Muscle layer of colon (tissue), 2 donors: ENCODE measurements around the gene KAT6B.

Experiments used
- H3K27ac ChIP-seq: one replicate; pipeline ENCODE4 v1.7.0; 2013; ENCODE audit warnings: low read depth, mild to moderate bottlenecking, low read length, moderate library complexity
- H3K27me3 ChIP-seq, 2 donors: one replicate each; pipeline ENCODE4 v1.7.0; 2013; ENCODE audit warnings: low read length in 2 of 2, mild to moderate bottlenecking in 2 of 2; ENCODE audit not compliant: insufficient read depth in 2 of 2, control insufficient read depth in 1 of 2
- H3K36me3 ChIP-seq: one replicate; pipeline ENCODE4 v1.7.0; 2013; ENCODE audit warnings: mild to moderate bottlenecking, low read length; ENCODE audit not compliant: insufficient read depth
- H3K4me1 ChIP-seq: one replicate; pipeline ENCODE4 v1.7.0; 2013; ENCODE audit warnings: mild to moderate bottlenecking, low read length; ENCODE audit not compliant: insufficient read depth
- H3K4me3 ChIP-seq, 2 donors: one replicate each; pipeline ENCODE4 v1.7.0; 2013; ENCODE audit warnings: low read length in 2 of 2, low read depth in 1 of 2, mild to moderate bottlenecking in 1 of 2, moderate library complexity in 1 of 2
- H3K9ac ChIP-seq: one replicate; pipeline ENCODE4 v1.7.0; 2013; ENCODE audit warnings: low read length
- H3K9me3 ChIP-seq: one replicate; pipeline ENCODE4 v1.7.0; 2013; ENCODE audit warnings: mild to moderate bottlenecking, low read length
- donor health status: abdominal sarcoma.
- donor health status: Adenocarcinoma of cecum.

Gene KAT6B

DNA sequence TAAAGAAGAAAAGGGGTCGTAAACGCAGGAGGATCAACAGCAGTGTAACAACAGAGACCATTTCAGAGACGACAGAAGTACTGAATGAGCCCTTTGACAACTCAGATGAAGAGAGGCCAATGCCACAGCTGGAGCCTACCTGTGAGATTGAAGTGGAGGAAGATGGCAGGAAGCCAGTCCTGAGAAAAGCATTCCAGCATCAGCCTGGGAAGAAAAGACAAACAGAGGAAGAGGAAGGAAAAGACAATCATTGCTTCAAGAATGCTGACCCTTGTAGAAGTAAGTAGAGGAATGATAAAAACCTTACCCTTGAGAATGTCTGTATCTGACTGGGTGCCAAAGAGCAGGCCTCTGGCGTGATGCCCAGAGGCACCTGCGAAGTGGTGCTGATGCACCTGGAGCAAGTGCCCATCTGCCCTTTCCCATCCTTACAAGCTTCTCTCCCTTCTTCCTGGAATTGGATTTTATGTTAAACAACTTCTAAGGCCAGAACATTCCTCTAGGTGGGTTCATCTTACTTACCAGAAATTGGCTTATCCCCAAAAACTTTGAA is 198.6 kb downstream of the KAT6B start:
- Histone ChIP-seq H3K9me3 (no peaks in the 10 kb centered on the region), H3K27ac (no peak overlapping the region), H3K4me1 (peaks cover 7% of the 10 kb centered on the region), H3K9ac (no peak overlapping the region), H3K4me3 (no peak overlapping the region), H3K27me3 (no peaks in the 10 kb centered on the region), H3K36me3 (peaks cover 70% of the 10 kb centered on the region)

- Histone ChIP-seq H3K4me1 (no peaks in the 10 kb centered on the region), H3K36me3 (peaks cover 51% of the 10 kb centered on the region), H3K9me3 (no peaks in the 10 kb centered on the region), H3K27me3 (no peaks in the 10 kb centered on the region), H3K9ac (no peak overlapping the region), H3K4me3 (no peak overlapping the region), H3K27ac (no peak overlapping the region)
Measured at GRCh38 chr10:75028049-75028448, 201.6 kb downstream of the KAT6B start.

DNA sequence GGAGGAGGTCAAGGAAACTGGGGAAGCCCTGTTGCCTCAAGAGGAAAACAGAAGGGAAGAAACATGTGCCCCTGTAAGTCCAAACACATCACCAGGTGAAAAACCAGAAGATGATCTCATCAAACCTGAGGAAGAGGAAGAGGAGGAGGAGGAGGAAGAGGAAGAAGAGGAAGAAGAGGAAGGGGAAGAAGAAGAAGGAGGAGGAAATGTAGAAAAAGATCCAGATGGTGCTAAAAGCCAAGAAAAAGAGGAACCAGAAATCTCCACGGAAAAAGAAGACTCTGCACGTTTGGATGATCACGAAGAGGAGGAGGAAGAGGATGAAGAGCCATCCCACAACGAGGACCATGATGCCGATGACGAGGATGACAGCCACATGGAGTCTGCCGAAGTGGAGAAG is 202.3 kb downstream of the KAT6B start:
- H3K36me3 ChIP-seq = peaks cover 47% of the 10 kb centered on the region
- no peak overlapping the region for H3K27ac ChIP-seq
- no peaks in the 10 kb centered on the region for H3K27me3 ChIP-seq
- no peak overlapping the region for H3K9ac ChIP-seq
- H3K4me3 ChIP-seq = no peak overlapping the region
- H3K9me3 ChIP-seq = no peaks in the 10 kb centered on the region
- no peaks in the 10 kb centered on the region for H3K4me1 ChIP-seq

DNA sequence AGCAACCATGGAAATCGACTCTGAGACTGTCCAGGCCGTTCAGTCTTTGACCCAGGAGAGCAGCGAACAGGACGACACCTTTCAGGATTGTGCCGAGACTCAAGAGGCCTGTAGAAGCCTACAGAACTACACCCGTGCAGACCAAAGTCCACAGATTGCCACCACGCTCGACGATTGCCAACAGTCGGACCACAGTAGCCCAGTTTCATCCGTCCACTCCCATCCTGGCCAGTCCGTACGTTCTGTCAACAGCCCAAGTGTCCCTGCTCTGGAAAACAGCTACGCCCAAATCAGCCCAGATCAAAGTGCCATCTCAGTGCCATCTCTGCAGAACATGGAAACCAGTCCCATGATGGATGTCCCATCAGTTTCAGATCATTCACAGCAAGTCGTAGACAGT is 203.0 kb downstream of the KAT6B start:
- Histone ChIP-seq H3K36me3 (peaks cover 47% of the 10 kb centered on the region), H3K4me1 (peaks cover 4% of the 10 kb centered on the region), H3K9ac (no peak overlapping the region), H3K27ac (no peak overlapping the region), H3K4me3 (no peak overlapping the region), H3K9me3 (no peaks in the 10 kb centered on the region), H3K27me3 (no peaks in the 10 kb centered on the region)

GRCh38 chr10:75029857-75030256 is 203.5 kb downstream of the KAT6B start:
- H3K36me3 ChIP-seq = peaks cover 43% of the 10 kb centered on the region
- no peak overlapping the region for H3K4me3 ChIP-seq
- no peak overlapping the region for H3K27ac ChIP-seq
- peaks cover 8% of the 10 kb centered on the region for H3K4me1 ChIP-seq
- H3K9ac ChIP-seq = no peak overlapping the region
- H3K9me3 ChIP-seq = no peaks in the 10 kb centered on the region
- H3K27me3 ChIP-seq = no peaks in the 10 kb centered on the region

- H3K36me3 ChIP-seq = peaks cover 38% of the 10 kb centered on the region
- H3K9me3 ChIP-seq = no peaks in the 10 kb centered on the region
- peaks cover 11% of the 10 kb centered on the region for H3K4me1 ChIP-seq
- no peak overlapping the region for H3K4me3 ChIP-seq
- no peak overlapping the region for H3K9ac ChIP-seq
- no peak overlapping the region for H3K27ac ChIP-seq
- no peaks in the 10 kb centered on the region for H3K27me3 ChIP-seq
Measured at GRCh38 chr10:75030371-75030770, 204.0 kb downstream of the KAT6B start.

GRCh38 chr10:75032119-75032518 is 205.7 kb downstream of the KAT6B start:
- H3K9ac ChIP-seq = no peak overlapping the region
- peaks cover 11% of the 10 kb centered on the region for H3K4me1 ChIP-seq
- H3K4me3 ChIP-seq = no peak overlapping the region
- H3K36me3 ChIP-seq = peaks cover 28% of the 10 kb centered on the region
- H3K27me3 ChIP-seq = no peaks in the 10 kb centered on the region
- H3K27ac ChIP-seq = no peak overlapping the region
- no peaks in the 10 kb centered on the region for H3K9me3 ChIP-seq

- Histone ChIP-seq H3K27ac (no peak overlapping the region), H3K9me3 (no peaks in the 10 kb centered on the region), H3K9ac (no peak overlapping the region), H3K4me3 (no peak overlapping the region), H3K27me3 (no peaks in the 10 kb centered on the region), H3K36me3 (peaks cover 28% of the 10 kb centered on the region), H3K4me1 (peaks cover 11% of the 10 kb centered on the region)
Measured at GRCh38 chr10:75032813-75033212, 206.4 kb downstream of the KAT6B start.

DNA sequence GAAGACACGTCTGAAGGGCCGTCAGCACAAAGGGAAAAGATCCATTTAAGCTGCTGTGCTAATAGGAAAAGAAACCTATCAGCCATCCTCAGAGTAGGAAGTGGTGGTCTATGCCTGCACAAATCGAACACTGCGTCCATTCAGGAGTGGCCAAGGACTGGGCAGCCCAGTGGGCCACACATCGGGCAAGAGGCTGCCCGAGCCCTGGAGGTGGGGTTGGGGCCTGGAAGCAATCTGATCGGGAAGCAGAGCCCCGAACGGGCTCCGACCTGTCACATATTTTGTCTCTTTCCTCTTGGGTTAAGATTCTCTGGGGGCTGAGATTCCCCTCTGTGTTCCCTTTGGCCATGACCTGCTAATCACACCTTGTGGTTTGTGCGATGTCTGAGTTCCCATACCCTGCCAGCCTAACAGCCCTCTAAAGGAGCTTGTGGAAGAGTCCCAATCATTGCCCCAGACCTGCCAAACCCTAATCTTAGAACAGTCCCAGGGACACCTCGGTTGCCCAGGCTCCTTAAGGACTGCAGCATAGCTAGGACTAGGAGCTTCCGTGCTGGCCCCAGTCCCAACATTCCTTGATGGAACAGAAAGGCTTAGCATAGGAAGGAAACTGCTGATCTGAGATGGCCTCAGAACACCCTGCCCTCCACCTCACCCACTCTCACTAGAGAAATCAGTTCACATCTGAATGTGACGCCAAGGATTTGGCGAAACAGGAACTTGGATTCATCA is 207.2 kb downstream of the KAT6B start:
- Histone ChIP-seq H3K27me3 (no peaks in the 10 kb centered on the region), H3K27ac (no peak overlapping the region), H3K4me1 (peaks cover 11% of the 10 kb centered on the region), H3K9me3 (no peaks in the 10 kb centered on the region), H3K4me3 (no peak overlapping the region), H3K9ac (no peak overlapping the region), H3K36me3 (peaks cover 22% of the 10 kb centered on the region)

- peaks cover 11% of the 10 kb centered on the region for H3K4me1 ChIP-seq
- no peak overlapping the region for H3K4me3 ChIP-seq
- no peak overlapping the region for H3K27ac ChIP-seq
- H3K27me3 ChIP-seq = no peaks in the 10 kb centered on the region
- H3K36me3 ChIP-seq = peaks cover 17% of the 10 kb centered on the region
- no peak overlapping the region for H3K9ac ChIP-seq
- no peaks in the 10 kb centered on the region for H3K9me3 ChIP-seq
Measured at GRCh38 chr10:75034131-75034512, 207.7 kb downstream of the KAT6B start.

DNA sequence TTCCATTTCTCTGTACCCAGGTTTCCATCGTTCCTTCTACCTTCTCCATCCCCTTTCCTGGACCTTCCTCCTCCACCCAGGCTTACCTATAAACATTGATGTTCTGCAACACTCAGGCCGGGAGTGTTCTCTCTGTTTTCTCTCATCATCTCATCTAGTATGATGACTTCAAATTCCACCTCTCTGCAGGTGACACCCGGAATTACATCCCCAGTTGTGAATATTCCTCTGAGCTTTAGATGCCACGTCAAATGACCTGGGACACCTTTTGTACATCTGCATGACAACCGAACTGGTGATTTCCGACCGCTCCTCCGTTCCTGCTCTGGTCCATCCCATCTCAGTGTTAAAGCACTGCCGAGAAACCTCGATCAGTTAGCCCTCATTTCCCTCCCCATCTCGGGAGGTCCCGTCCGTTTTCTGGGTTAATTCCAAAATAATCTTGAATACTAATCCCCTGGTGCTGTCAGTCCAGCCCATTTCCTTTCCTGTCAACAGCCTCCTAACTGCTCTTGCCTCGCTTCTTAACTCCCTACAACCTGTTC is 208.4 kb downstream of the KAT6B start:
- no peak overlapping the region for H3K9ac ChIP-seq
- H3K36me3 ChIP-seq = peaks cover 12% of the 10 kb centered on the region
- no peaks in the 10 kb centered on the region for H3K27me3 ChIP-seq
- no peaks in the 10 kb centered on the region for H3K9me3 ChIP-seq
- no peak overlapping the region for H3K4me3 ChIP-seq
- H3K4me1 ChIP-seq = peaks cover 11% of the 10 kb centered on the region
- no peak overlapping the region for H3K27ac ChIP-seq
